Retinal pigment epithelial cell (primary cell): ENCODE data around the gene POLE2.
"Not testable (repeated sequence)": the region's sequence is repeated elsewhere in the genome, so short reads cannot be mapped to it uniquely, and the experiment has no call there.

Experiments
- DNase-seq: peaks from one replicate; pipeline ENCODE4 v3.0.0-alpha.2; 2010; ENCODE audit warnings: low read depth
- H3K4me3 ChIP-seq: 2 replicates; pipeline ENCODE4 v1.5.1; 2011; ENCODE audit warnings: mild to moderate bottlenecking, low read length, control low read depth, moderate library complexity
- CTCF ChIP-seq: conservative IDR thresholded peaks from 2 replicates; pipeline ENCODE4 v1.5.1; 2011; ENCODE audit warnings: low read depth, low read length, control low read depth, inconsistent platforms

The POLE2 gene

GRCh38 chr14:49686425-49686824 lies 1.6 kb downstream of the POLE2 start:
- no peak for DNase-seq
- no peak overlapping the region for H3K4me3 ChIP-seq
- TF ChIP-seq CTCF: no peak

- no peak for TF ChIP-seq CTCF
- no peak for DNase-seq
- H3K4me3 ChIP-seq: no peak overlapping the region
These were observed 8.7 kb downstream of the POLE2 start for GRCh38 chr14:49679271-49679670.

DNA sequence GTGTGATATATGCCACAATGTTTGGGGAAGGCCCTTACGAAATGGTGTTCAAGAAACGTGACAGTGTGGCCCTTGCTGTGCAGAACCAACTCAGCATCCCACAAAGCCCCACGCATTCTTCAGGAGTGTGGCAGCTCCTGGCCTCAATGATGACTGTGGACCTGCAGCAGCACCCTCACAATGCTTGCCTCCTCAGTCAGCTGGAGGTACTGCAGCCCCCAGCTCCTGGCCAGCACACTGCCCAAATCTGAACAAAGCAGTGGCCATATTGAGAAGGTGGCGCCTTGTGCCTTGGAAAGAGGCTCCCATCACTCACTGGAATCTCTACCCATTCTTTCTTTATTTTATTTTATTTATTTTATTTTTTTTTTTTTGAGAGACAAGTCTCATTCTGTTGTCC lies 10.4 kb downstream of the POLE2 start:
- no peak for TF ChIP-seq CTCF
- H3K4me3 ChIP-seq: no peak overlapping the region
- DNase-seq: no peak

GRCh38 chr14:49673586-49673985 lies 14.4 kb downstream of the POLE2 start:
- no peak overlapping the region for H3K4me3 ChIP-seq
- TF ChIP-seq CTCF: no peak
- DNase-seq: no peak

DNA sequence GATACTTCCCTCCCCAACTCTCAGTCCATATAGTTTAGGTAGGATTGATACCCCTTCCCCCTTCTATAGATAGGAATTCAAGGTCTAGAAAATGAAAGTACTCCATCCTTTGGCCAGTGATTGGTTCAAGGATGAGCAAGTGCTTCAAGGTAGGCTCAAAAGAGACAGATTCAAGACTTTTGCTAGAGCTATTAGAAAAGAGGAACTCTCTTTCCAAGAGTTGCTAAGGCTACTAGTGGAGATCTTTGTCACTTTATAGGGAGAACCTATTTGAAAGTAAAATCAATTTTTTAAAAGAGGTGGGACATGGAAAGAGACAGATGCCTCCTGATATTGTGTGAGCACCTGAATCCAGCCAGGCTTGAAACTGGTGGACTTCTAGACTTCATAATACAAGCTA lies 17.5 kb downstream of the POLE2 start:
- no peak overlapping the region for H3K4me3 ChIP-seq
- TF ChIP-seq CTCF: no peak
- no peak for DNase-seq

GRCh38 chr14:49659526-49660455 lies 28.2 kb downstream of the POLE2 start:
- H3K4me3 ChIP-seq: no peak overlapping the region
- TF ChIP-seq CTCF: no peak
- no peak for DNase-seq

GRCh38 chr14:49657500-49657899 lies 30.5 kb downstream of the POLE2 start:
- DNase-seq, H3K4me3 ChIP-seq: not testable (repeated sequence)
